ENCODE measurements around the gene TRIM13.

- TF ChIP-seq CTCF (IDR thresholded peaks at IDR 0.05; ENCODE audit: low read depth, low read length, poor library complexity, severe bottlenecking) (no peak), EZH2phosphoT487 (IDR thresholded peaks at IDR 0.05; ENCODE audit: borderline replicate concordance, low read length) (no peak)
Measured at GRCh38 chr13:50012396-50013169, 15.7 kb downstream of the TRIM13 start.
